Pancreas (tissue), 10 donors: ENCODE data around the gene TRIM62. TPM values are rescaled to one million over a fixed set of nuclear protein-coding genes. Genes with fewer than 3 reads are reported as not detected.

Source experiments
- ATAC-seq, 4 donors: fragments of 200-7000 bp; cut with Tn5 transposase; one replicate each; pipeline versions ENCODE4 v1.8.0 to v1.9.1; 2020; ENCODE audit warnings: mild to moderate bottlenecking in 4 of 4, moderate library complexity in 4 of 4
- DNase-seq, 6 donors: peaks; one replicate each; pipeline ENCODE4 v3.0.0-alpha.2; 2020
- FAIRE-seq: peaks from 2 replicates; lab custom pipeline; 2012; peaks lifted over from hg19 to GRCh38; lab: Jason Lieb, UNC
- H3K27ac ChIP-seq, 4 donors: fragments of 200-600 bp; sonication (generic); 1 replicate in 3 of 4; 2 replicates in 1 of 4; pipeline versions ENCODE4 v1.5.0 to v1.8.0; 2020
- H3K27me3 ChIP-seq, 4 donors: fragments of 200-600 bp; one replicate each; pipeline ENCODE4 v1.8.0; 2021
- H3K36me3 ChIP-seq, 3 donors: fragments of 200-600 bp; sonication (generic) in 1 of 3; one replicate each; pipeline versions ENCODE4 v1.5.0 to v1.8.0; 2020 to 2021
- H3K4me1 ChIP-seq, 3 donors: fragments of 200-600 bp; one replicate each; pipeline ENCODE4 v1.8.0; 2021
- H3K4me3 ChIP-seq, 4 donors: fragments of 200-600 bp; sonication (generic) in 2 of 4; one replicate each; pipeline versions ENCODE4 v1.5.0 to v1.8.0; 2020 to 2021
- H3K9me3 ChIP-seq, 4 donors: fragments of 200-600 bp; one replicate each; pipeline ENCODE4 v1.8.0; 2021
- CTCF ChIP-seq, 4 donors: fragments of 200-600 bp; sonication (generic) in 3 of 4; IDR thresholded peaks; one replicate each; pipeline versions ENCODE4 v1.5.0 to v1.8.0; 2021; ENCODE audit warnings: antibody characterized with exemption in 4 of 4
- WGBS, 2 donors: extraction: QIAGEN DNeasy Blood & Tissue Kit; methylation state at CpG; one replicate each; pipeline ENCODE4 v1.1.7; 2013; 5-methylcytosine and 5-hydroxymethylcytosine counted together
- intact Hi-C, 3 donors: fragments of 100-400 bp; cut with DNase I; formaldehyde crosslinking; loops; one replicate each; pipeline versions ENCODE4 v1.11.1 to v1.14.2; 2022
- polyA plus RNA-seq, 2 donors: library from polyadenylated mRNA; stranded (reverse); fragments of 200-250 nt; gene quantifications; one replicate each; pipeline ENCODE4 v1.2.3, GENCODE V29; 2013
- total RNA-seq, 6 donors: library from RNA; stranded (reverse); fragmentation: NEBNext Ultra II Directional in 4 of 6; extraction: Animal tissue kit (Norgen Biotek cat#: 25700) in 4 of 6; gene quantifications; one replicate each; pipeline versions ENCODE4 v1.2.1 to v1.2.4, GENCODE V29; 2021 to 2023
- donor health status: healthy with polysubstance abuse.
- donor health status: DM: no; HTN: no; CAD: no; lungs with moderate emphysema.
- donor health status: DM: no; HTN: no; CAD: no.
- donor health status: control.
- donor health status: control.
- donor health status: Bipolar disorder and iron deficiency.
- donor health status: DM: yes; HTN: yes; CAD: no.
- donor health status: DM: no; HTN: no; CAD: no.
- donor health status: DM: no; HTN: no; CAD: no.
- donor health status: DM: yes; HTN: yes; CAD: no.

TRIM62 gene
- total and polyA plus RNA-seq, 8 donors: 1.6 to 4.3 (median 2.7) TPM

GRCh38 chr1:33165209-33165608 is 16.6 kb downstream of the TRIM62 start:
- no peak overlapping the region for H3K4me3 ChIP-seq
- ATAC-seq (peak in 2 of 4 donors; percentile 59 to 87), FAIRE-seq (no peak), DNase-seq (peak in 2 of 6 donors; percentile 36 to 74)
- H3K4me1 ChIP-seq: no peaks in the 10 kb centered on the region
- no peak overlapping the region for H3K27ac ChIP-seq
- WGBS, 2 donors: 62 to 78% methylated on average over 20 to 21 of the region's 21 CpGs
- H3K9me3 ChIP-seq: no peaks in the 10 kb centered on the region
- H3K36me3 ChIP-seq: no peaks in the 10 kb centered on the region
- intact Hi-C loops: no loop called here
- H3K27me3 ChIP-seq: no peaks in the 10 kb centered on the region
- no peak for TF ChIP-seq CTCF (IDR thresholded peaks at IDR 0.05)

- intact Hi-C loops: no loop called here
- H3K27ac ChIP-seq: no peak overlapping the region
- DNase-seq (no peak), ATAC-seq (no peak), FAIRE-seq (no peak)
- no peaks in the 10 kb centered on the region for H3K27me3 ChIP-seq
- H3K36me3 ChIP-seq: no peaks in the 10 kb centered on the region
- H3K9me3 ChIP-seq: no peaks in the 10 kb centered on the region
- WGBS, 2 donors: 80 to 82% methylated on average over 14 of the region's 14 CpGs
- no peak overlapping the region for H3K4me3 ChIP-seq
- TF ChIP-seq CTCF (IDR thresholded peaks at IDR 0.05): no peak
- H3K4me1 ChIP-seq: no peaks in the 10 kb centered on the region
Observed at GRCh38 chr1:33163621-33164519, 18.0 kb downstream of the TRIM62 start.

GRCh38 chr1:33162141-33162540 is 19.7 kb downstream of the TRIM62 start:
- Histone ChIP-seq H3K27me3 (no peaks in the 10 kb centered on the region), H3K4me3 (no peak overlapping the region), H3K4me1 (no peaks in the 10 kb centered on the region), H3K36me3 (no peaks in the 10 kb centered on the region), H3K9me3 (no peaks in the 10 kb centered on the region), H3K27ac (no peak overlapping the region)
- FAIRE-seq (no peak), DNase-seq (no peak), ATAC-seq (no peak)
- intact Hi-C loops: no loop called here
- WGBS, 2 donors: 83 to 87% methylated on average over 2 of the region's 2 CpGs
- no peak for TF ChIP-seq CTCF (IDR thresholded peaks at IDR 0.05)

GRCh38 chr1:33161061-33161681 is 20.7 kb downstream of the TRIM62 start:
- ATAC-seq (no peak), FAIRE-seq (no peak), DNase-seq (no peak)
- no peak overlapping the region for H3K4me3 ChIP-seq
- H3K4me1 ChIP-seq: no peaks in the 10 kb centered on the region
- WGBS, 2 donors: 69 to 79% methylated on average over 25 of the region's 25 CpGs
- intact Hi-C loops: no loop called here
- no peak overlapping the region for H3K27ac ChIP-seq
- H3K36me3 ChIP-seq: no peaks in the 10 kb centered on the region
- no peaks in the 10 kb centered on the region for H3K9me3 ChIP-seq
- H3K27me3 ChIP-seq: no peaks in the 10 kb centered on the region
- TF ChIP-seq CTCF (IDR thresholded peaks at IDR 0.05): no peak
